ENCODE measurements around the gene TMEM272. TPM values are rescaled to one million over a fixed set of nuclear protein-coding genes. Genes with fewer than 3 reads are reported as not detected.

The TMEM272 gene
- total and polyA plus RNA-seq, 2 of the 4 experiments (the other 2 are of a cell fraction), result not detected

GRCh38 chr13:51858433-51859247 is 13.7 kb upstream of the TMEM272 start (continued):
- TF ChIP-seq NFE2L2 (IDR thresholded peaks at IDR 0.05; ENCODE audit: low read depth, low read length), result no peak

GRCh38 chr13:51856998-51857397 is 12.0 kb upstream of the TMEM272 start:
- no peak overlapping the region for H3K27ac ChIP-seq (ENCODE audit: insufficient read depth, low read length)
- H2BK20ac ChIP-seq (ENCODE audit: low read depth, low read length), result no peak overlapping the region
- H3K23ac ChIP-seq (ENCODE audit: low read depth, low read length), result no peak overlapping the region
- H4K5ac ChIP-seq (ENCODE audit: low read depth, low read length), result no peak overlapping the region
- TF ChIP-seq CEBPB (IDR thresholded peaks at IDR 0.05; ENCODE audit: low read depth, low read length), result no peak
- no peak for TF ChIP-seq POLR2A (IDR thresholded peaks at IDR 0.05; ENCODE audit: low read depth, low read length)
- no peak for TF ChIP-seq NFE2L2 (IDR thresholded peaks at IDR 0.05; ENCODE audit: low read depth, low read length)
- TF ChIP-seq SMC3 (IDR thresholded peaks at IDR 0.05; ENCODE audit: low read depth, low read length), result no peak
- TF ChIP-seq FOS (IDR thresholded peaks at IDR 0.05; ENCODE audit: low read depth, low read length), result no peak
- TF ChIP-seq MAZ (IDR thresholded peaks at IDR 0.05; ENCODE audit: borderline replicate concordance, low read depth, low read length), result no peak
- TF ChIP-seq MAFK (IDR thresholded peaks at IDR 0.05; ENCODE audit: low read depth, low read length), result no peak
- no peak for TF ChIP-seq BHLHE40 (IDR thresholded peaks at IDR 0.05; ENCODE audit: low read depth, low read length)
- no peak for TF ChIP-seq CTCF (conservative IDR thresholded peaks at IDR 0.05; ENCODE audit: low read depth, low read length)
- no peak for TF ChIP-seq MXI1 (IDR thresholded peaks at IDR 0.05; ENCODE audit: borderline replicate concordance, low read depth, low read length)
- TF ChIP-seq RCOR1 (IDR thresholded peaks at IDR 0.05; ENCODE audit: insufficient replicate concordance, low read length), result no peak
- no peak for DNase-seq
- H2AFZ ChIP-seq (replicated peaks; ENCODE audit: low read length, poor library complexity), result no peak overlapping the region
- dilution Hi-C loops (cut with HindIII; ENCODE audit: low sequenced_read_pairs, unreplicated experiment) (no loop called here), intact Hi-C loops (cut with micrococcal nuclease) (no loop called here), in situ Hi-C loops (cut with MboI; ENCODE audit: low sequenced_read_pairs) (no loop called here)
- H3K36me3 ChIP-seq (ENCODE audit: control insufficient read depth, insufficient read depth, low read length), result no peaks in the 10 kb centered on the region
- H3K9me1 ChIP-seq (ENCODE audit: insufficient read depth, low read length), result no peaks in the 10 kb centered on the region
- no TSS peak for BruUV-seq (replicated peaks)
- H3K27me3 ChIP-seq (ENCODE audit: control insufficient read depth, insufficient read depth, low read length), result peaks cover 10% of the 10 kb centered on the region
- no peak overlapping the region for H3K9ac ChIP-seq (ENCODE audit: low read depth, low read length)
- H3K9me3 ChIP-seq (ENCODE audit: control insufficient read depth, insufficient read depth, low read length), result no peaks in the 10 kb centered on the region
- H2BK5ac ChIP-seq (ENCODE audit: low read depth, low read length, poor library complexity, severe bottlenecking), result no peak overlapping the region
- H2AK5ac ChIP-seq (ENCODE audit: low read depth, low read length), result no peak overlapping the region
- no peak overlapping the region for H3K4me3 ChIP-seq (ENCODE audit: insufficient read depth, low read depth, low read length)
- no peaks in the 10 kb centered on the region for H3K4me1 ChIP-seq (ENCODE audit: control insufficient read depth, insufficient read depth, low read length)
- no peak overlapping the region for H3K56ac ChIP-seq (ENCODE audit: extremely low read depth, insufficient read depth, low read length)
- no peak for ATAC-seq (ENCODE audit: low read depth)
- H2BK15ac ChIP-seq (ENCODE audit: low read depth, low read length), result no peak overlapping the region
- no peak overlapping the region for H3K18ac ChIP-seq (ENCODE audit: low read depth, low read length)
- H4K20me1 ChIP-seq (ENCODE audit: insufficient read depth, low read length), result no peaks in the 10 kb centered on the region
- no peak overlapping the region for H4K91ac ChIP-seq (ENCODE audit: insufficient read depth, low read depth, low read length)
- H3K4me2 ChIP-seq (ENCODE audit: low read depth, low read length), result no peak overlapping the region
- no peak overlapping the region for H3K4ac ChIP-seq (ENCODE audit: low read depth, low read length)
- WGBS, 2 experiments (ENCODE audit: extremely low coverage in 2 of 2, insufficient read length in 1 of 2), result no CpG with 5 or more reads among the region's 1 CpG
- CTCF ChIA-PET, result no interaction called here
- POLR2A ChIA-PET (ENCODE audit: unreplicated experiment), result no interaction called here
- no peak overlapping the region for H2BK120ac ChIP-seq (ENCODE audit: low read depth, low read length)
- no peak overlapping the region for H4K8ac ChIP-seq (ENCODE audit: low read depth in 2 of 2, low read length in 2 of 2)
- H3K79me1 ChIP-seq (ENCODE audit: low read depth in 1 of 2, low read length in 2 of 2), result no peaks in the 10 kb centered on the region
- H2AK9ac ChIP-seq (replicated peaks; ENCODE audit: low read depth, low read length, poor library complexity), result no peak overlapping the region
- no peak overlapping the region for H3K14ac ChIP-seq (replicated peaks; ENCODE audit: low read depth, low read length)
